ENCODE measurements around the gene AQP11.

DNA sequence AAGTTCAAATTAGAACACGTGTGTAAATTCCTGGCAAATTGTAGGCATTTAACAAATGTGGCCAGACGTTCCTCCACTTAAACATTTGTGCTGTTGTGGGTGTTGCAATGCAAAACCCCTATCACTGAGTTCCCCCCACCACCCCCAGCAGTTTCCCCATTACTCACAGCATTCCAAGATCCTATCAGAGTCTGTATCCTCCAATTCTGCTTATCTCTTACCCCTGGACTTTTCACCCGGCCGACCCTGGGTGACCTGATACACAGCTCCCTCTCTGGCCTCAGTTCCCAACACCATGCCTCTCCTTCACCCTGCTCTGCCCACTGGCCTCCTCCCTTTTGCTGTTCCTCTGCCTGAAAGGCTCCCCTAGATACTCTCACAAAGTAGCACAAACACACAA lies 31.4 kb upstream of the AQP11 start:
- TF ChIP-seq RFX5 (IDR thresholded peaks at IDR 0.05): no peak
- TF ChIP-seq FOXS1 (CRISPR knock-in tag; IDR thresholded peaks at IDR 0.05): no peak
- TF ChIP-seq, protein P1, sequence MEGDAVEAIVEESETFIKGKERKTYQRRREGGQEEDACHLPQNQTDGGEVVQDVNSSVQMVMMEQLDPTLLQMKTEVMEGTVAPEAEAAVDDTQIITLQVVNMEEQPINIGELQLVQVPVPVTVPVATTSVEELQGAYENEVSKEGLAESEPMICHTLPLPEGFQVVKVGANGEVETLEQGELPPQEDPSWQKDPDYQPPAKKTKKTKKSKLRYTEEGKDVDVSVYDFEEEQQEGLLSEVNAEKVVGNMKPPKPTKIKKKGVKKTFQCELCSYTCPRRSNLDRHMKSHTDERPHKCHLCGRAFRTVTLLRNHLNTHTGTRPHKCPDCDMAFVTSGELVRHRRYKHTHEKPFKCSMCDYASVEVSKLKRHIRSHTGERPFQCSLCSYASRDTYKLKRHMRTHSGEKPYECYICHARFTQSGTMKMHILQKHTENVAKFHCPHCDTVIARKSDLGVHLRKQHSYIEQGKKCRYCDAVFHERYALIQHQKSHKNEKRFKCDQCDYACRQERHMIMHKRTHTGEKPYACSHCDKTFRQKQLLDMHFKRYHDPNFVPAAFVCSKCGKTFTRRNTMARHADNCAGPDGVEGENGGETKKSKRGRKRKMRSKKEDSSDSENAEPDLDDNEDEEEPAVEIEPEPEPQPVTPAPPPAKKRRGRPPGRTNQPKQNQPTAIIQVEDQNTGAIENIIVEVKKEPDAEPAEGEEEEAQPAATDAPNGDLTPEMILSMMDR (IDR thresholded peaks at IDR 0.05): no peak
- no peak for TF ChIP-seq POLR2A (IDR thresholded peaks at IDR 0.05; ENCODE audit: low read length)
- TF ChIP-seq, protein P2, sequence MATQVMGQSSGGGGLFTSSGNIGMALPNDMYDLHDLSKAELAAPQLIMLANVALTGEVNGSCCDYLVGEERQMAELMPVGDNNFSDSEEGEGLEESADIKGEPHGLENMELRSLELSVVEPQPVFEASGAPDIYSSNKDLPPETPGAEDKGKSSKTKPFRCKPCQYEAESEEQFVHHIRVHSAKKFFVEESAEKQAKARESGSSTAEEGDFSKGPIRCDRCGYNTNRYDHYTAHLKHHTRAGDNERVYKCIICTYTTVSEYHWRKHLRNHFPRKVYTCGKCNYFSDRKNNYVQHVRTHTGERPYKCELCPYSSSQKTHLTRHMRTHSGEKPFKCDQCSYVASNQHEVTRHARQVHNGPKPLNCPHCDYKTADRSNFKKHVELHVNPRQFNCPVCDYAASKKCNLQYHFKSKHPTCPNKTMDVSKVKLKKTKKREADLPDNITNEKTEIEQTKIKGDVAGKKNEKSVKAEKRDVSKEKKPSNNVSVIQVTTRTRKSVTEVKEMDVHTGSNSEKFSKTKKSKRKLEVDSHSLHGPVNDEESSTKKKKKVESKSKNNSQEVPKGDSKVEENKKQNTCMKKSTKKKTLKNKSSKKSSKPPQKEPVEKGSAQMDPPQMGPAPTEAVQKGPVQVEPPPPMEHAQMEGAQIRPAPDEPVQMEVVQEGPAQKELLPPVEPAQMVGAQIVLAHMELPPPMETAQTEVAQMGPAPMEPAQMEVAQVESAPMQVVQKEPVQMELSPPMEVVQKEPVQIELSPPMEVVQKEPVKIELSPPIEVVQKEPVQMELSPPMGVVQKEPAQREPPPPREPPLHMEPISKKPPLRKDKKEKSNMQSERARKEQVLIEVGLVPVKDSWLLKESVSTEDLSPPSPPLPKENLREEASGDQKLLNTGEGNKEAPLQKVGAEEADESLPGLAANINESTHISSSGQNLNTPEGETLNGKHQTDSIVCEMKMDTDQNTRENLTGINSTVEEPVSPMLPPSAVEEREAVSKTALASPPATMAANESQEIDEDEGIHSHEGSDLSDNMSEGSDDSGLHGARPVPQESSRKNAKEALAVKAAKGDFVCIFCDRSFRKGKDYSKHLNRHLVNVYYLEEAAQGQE (IDR thresholded peaks at IDR 0.05): no peak
- no peak for TF ChIP-seq CBX2 (IDR thresholded peaks at IDR 0.05; ENCODE audit: borderline replicate concordance, low read depth)
- TF ChIP-seq EHMT2 (IDR thresholded peaks at IDR 0.05; ENCODE audit: low read depth): no peak
